CD4-positive, alpha-beta T cell (primary cell): ENCODE measurements around the gene C3. TPM values are rescaled to one million over a fixed set of nuclear protein-coding genes. Genes with fewer than 3 reads are reported as not detected.

Source experiments
- ATAC-seq: fragments of 200-7000 bp; cut with Tn5 transposase; one replicate; pipeline ENCODE4 v1.10.0; 2022; ENCODE audit warnings: mild to moderate bottlenecking; ENCODE audit not compliant: poor library complexity
- CTCF ChIA-PET: fragments of 350-600 bp; sonication (Branson Sonifier 250); formaldehyde crosslinking; loops from one replicate; lab custom pipeline; 2021; ENCODE audit warnings: antibody characterized with exemption, inconsistent platforms; lab: Charles Lee
- POLR2A ChIA-PET: fragments of 350-600 bp; sonication (Branson Sonifier 250); formaldehyde crosslinking; loops from one replicate; lab custom pipeline; 2021; ENCODE audit warnings: antibody characterized with exemption, inconsistent platforms; lab: Charles Lee
- DNase-seq, 14 experiments: peaks; one replicate each; pipeline ENCODE4 v3.0.0-alpha.2; 2013 to 2020; ENCODE audit warnings: mixed read lengths in 2 of 14
- H3K27ac ChIP-seq, 2 donors: one replicate each; pipeline versions ENCODE4 v1.5.1 to v1.7.0; 2013; ENCODE audit warnings: low read length in 2 of 2, low read depth in 1 of 2, mild to moderate bottlenecking in 1 of 2
- H3K27me3 ChIP-seq, 2 experiments: 1 replicate in 1 of 2; 2 replicates in 1 of 2; pipeline versions ENCODE4 v1.6.1 to v1.7.0; 2013; ENCODE audit warnings: low read length in 2 of 2, control low read depth in 1 of 2, mild to moderate bottlenecking in 1 of 2, moderate library complexity in 1 of 2; ENCODE audit not compliant: insufficient read depth in 2 of 2, control insufficient read depth in 1 of 2
- H3K36me3 ChIP-seq: one replicate; pipeline ENCODE4 v1.6.1; 2013; ENCODE audit warnings: low read length, control low read depth; ENCODE audit not compliant: insufficient read depth
- H3K4me1 ChIP-seq: one replicate; pipeline ENCODE4 v1.6.1; 2013; ENCODE audit warnings: low read length, control low read depth; ENCODE audit not compliant: insufficient read depth
- H3K4me3 ChIP-seq: one replicate; pipeline ENCODE4 v1.5.1; 2013; ENCODE audit warnings: mild to moderate bottlenecking, low read length, moderate library complexity
- H3K9me3 ChIP-seq, 2 experiments: 1 replicate in 1 of 2; 2 replicates in 1 of 2; pipeline versions ENCODE4 v1.6.1 to v1.7.0; 2013; ENCODE audit warnings: low read length in 2 of 2, mild to moderate bottlenecking in 2 of 2, control low read depth in 1 of 2, moderate library complexity in 1 of 2; ENCODE audit not compliant: control insufficient read depth in 1 of 2, insufficient read depth in 1 of 2
- H3K27ac Mint-ChIP-seq: one replicate; pipeline ENCODE4 v1.8.0; 2020; ENCODE audit warnings: mixed read lengths
- H3K27me3 Mint-ChIP-seq: one replicate; pipeline ENCODE4 v1.8.0; 2021; ENCODE audit warnings: mixed read lengths
- H3K36me3 Mint-ChIP-seq: one replicate; pipeline ENCODE4 v1.8.0; 2021; ENCODE audit warnings: low read depth, mixed read lengths
- H3K4me1 Mint-ChIP-seq: one replicate; pipeline ENCODE4 v1.8.0; 2021; ENCODE audit warnings: low read depth, mixed read lengths
- H3K4me3 Mint-ChIP-seq: one replicate; pipeline ENCODE4 v1.8.0; 2020; ENCODE audit warnings: mild to moderate bottlenecking, mixed read lengths
- H3K9me3 Mint-ChIP-seq: one replicate; pipeline ENCODE4 v1.8.0; 2020; ENCODE audit warnings: mixed read lengths
- intact Hi-C, 2 experiments: fragments of 100-400 bp; cut with DNase I in 1 of 2; cut with micrococcal nuclease in 1 of 2; formaldehyde crosslinking; loops; one replicate each; pipeline versions ENCODE4 v1.15.1 to v1.9.0; 2023 to 2025; cut with DNase I, micrococcal nuclease
- total RNA-seq, 174 experiments: library from RNA in 2 of 174; stranded (reverse) in 2 of 174; gene quantifications; one replicate each; pipeline ENCODE4 v1.2.3 and lab custom pipeline; 2021 to 2026
- TF ChIP-seq, protein P1 (sequence below): fragments of 200-600 bp; IDR thresholded peaks from one replicate; pipeline ENCODE4 v1.8.0; 2022; ENCODE audit warnings: antibody characterized with exemption, mild to moderate bottlenecking

Gene C3
- total RNA-seq, 2 experiments from 2014 or later: 0.55 TPM; not detected in 1

- no peaks in the 10 kb centered on the region for H3K27me3 ChIP-seq
- POLR2A ChIA-PET: no interaction called here
- no peak for ATAC-seq
- intact Hi-C loops: no loop called here
- H3K36me3 ChIP-seq: no peaks in the 10 kb centered on the region
- no peaks in the 10 kb centered on the region for H3K36me3 Mint-ChIP-seq
- H3K9me3 ChIP-seq: no peaks in the 10 kb centered on the region
- H3K9me3 Mint-ChIP-seq: no peaks in the 10 kb centered on the region
- no peak overlapping the region for H3K4me3 ChIP-seq
- no peak overlapping the region for H3K27ac Mint-ChIP-seq
- DNase-seq: peak in 1 of 14 experiments; percentile 23
- no peak overlapping the region for H3K4me3 Mint-ChIP-seq
- no peaks in the 10 kb centered on the region for H3K27me3 Mint-ChIP-seq
- no peak overlapping the region for H3K27ac ChIP-seq
- H3K4me1 ChIP-seq: no peaks in the 10 kb centered on the region
- CTCF ChIA-PET: no interaction called here
- TF ChIP-seq, protein P1, sequence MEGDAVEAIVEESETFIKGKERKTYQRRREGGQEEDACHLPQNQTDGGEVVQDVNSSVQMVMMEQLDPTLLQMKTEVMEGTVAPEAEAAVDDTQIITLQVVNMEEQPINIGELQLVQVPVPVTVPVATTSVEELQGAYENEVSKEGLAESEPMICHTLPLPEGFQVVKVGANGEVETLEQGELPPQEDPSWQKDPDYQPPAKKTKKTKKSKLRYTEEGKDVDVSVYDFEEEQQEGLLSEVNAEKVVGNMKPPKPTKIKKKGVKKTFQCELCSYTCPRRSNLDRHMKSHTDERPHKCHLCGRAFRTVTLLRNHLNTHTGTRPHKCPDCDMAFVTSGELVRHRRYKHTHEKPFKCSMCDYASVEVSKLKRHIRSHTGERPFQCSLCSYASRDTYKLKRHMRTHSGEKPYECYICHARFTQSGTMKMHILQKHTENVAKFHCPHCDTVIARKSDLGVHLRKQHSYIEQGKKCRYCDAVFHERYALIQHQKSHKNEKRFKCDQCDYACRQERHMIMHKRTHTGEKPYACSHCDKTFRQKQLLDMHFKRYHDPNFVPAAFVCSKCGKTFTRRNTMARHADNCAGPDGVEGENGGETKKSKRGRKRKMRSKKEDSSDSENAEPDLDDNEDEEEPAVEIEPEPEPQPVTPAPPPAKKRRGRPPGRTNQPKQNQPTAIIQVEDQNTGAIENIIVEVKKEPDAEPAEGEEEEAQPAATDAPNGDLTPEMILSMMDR: no peak
- no peaks in the 10 kb centered on the region for H3K4me1 Mint-ChIP-seq
Measured at GRCh38 chr19:6685962-6686627, 34.4 kb downstream of the C3 start.

GRCh38 chr19:6685482-6685881, 35.0 kb downstream of the C3 start:
- CTCF ChIA-PET: no interaction called here
- POLR2A ChIA-PET: no interaction called here
- TF ChIP-seq, protein P1: no peak
- no peaks in the 10 kb centered on the region for H3K36me3 Mint-ChIP-seq
- no peak overlapping the region for H3K27ac Mint-ChIP-seq
- intact Hi-C loops: no loop called here
- Histone ChIP-seq H3K27me3 (no peaks in the 10 kb centered on the region), H3K4me1 (no peaks in the 10 kb centered on the region), H3K4me3 (no peak overlapping the region), H3K9me3 (no peaks in the 10 kb centered on the region), H3K36me3 (no peaks in the 10 kb centered on the region), H3K27ac (no peak overlapping the region)
- H3K4me3 Mint-ChIP-seq: no peak overlapping the region
- H3K9me3 Mint-ChIP-seq: no peaks in the 10 kb centered on the region
- no peaks in the 10 kb centered on the region for H3K27me3 Mint-ChIP-seq
- ATAC-seq (no peak), DNase-seq (no peak)
- no peaks in the 10 kb centered on the region for H3K4me1 Mint-ChIP-seq

GRCh38 chr19:6683971-6684370, 36.5 kb downstream of the C3 start:
- no peaks in the 10 kb centered on the region for H3K4me1 Mint-ChIP-seq
- DNase-seq (no peak), ATAC-seq (no peak)
- H3K9me3 Mint-ChIP-seq: no peaks in the 10 kb centered on the region
- no peak overlapping the region for H3K27ac Mint-ChIP-seq
- H3K4me1 ChIP-seq: no peaks in the 10 kb centered on the region
- intact Hi-C loops: loop anchor here in 1 of 2 experiments (5.0 kb wide), 1 partner anchor 33 kb away; no protein-coding TSS in a partner anchor
- no peaks in the 10 kb centered on the region for H3K27me3 ChIP-seq
- H3K9me3 ChIP-seq: no peaks in the 10 kb centered on the region
- H3K4me3 ChIP-seq: no peak overlapping the region
- no peaks in the 10 kb centered on the region for H3K27me3 Mint-ChIP-seq
- ChIA-PET POLR2A (no interaction called here), CTCF (no interaction called here)
- no peaks in the 10 kb centered on the region for H3K36me3 ChIP-seq
- TF ChIP-seq, protein P1: no peak
- H3K4me3 Mint-ChIP-seq: no peak overlapping the region
- no peaks in the 10 kb centered on the region for H3K36me3 Mint-ChIP-seq
- H3K27ac ChIP-seq: no peak overlapping the region
